SK-N-MC (cell line): ENCODE data around the gene PLPPR4.

Experiments used
- EZH2 ChIP-seq: fragments of 200-600 bp; sonication (generic); IDR thresholded peaks from one replicate; pipeline ENCODE4 v1.6.1; 2017; ENCODE audit warnings: antibody characterized with exemption
- FOXP2 ChIP-seq: optimal IDR thresholded peaks from 2 replicates; pipeline ENCODE3; 2011; ENCODE audit warnings: mild to moderate bottlenecking, moderate library complexity; ENCODE audit not compliant: insufficient read depth; ENCODE audit errors: extremely low read length, control extremely low read depth
- POLR2AphosphoS5 ChIP-seq: IDR thresholded peaks from 2 replicates; pipeline ENCODE4 v1.6.1; 2012; ENCODE audit warnings: mild to moderate bottlenecking, low read depth, low read length, borderline replicate concordance

- TF ChIP-seq POLR2AphosphoS5 (no peak), EZH2 (no peak), FOXP2 (no peak)
Measured at GRCh38 chr1:99304725-99305282, 40.5 kb downstream of the PLPPR4 start.
